Coronary artery (tissue), 2 donors: Measurements from ENCODE around the gene MYH14.

Source experiments
- DNase-seq: peaks from one replicate; pipeline ENCODE4 v3.0.0-alpha.2; 2017; ENCODE audit warnings: low spot score
- H3K27ac ChIP-seq, 2 donors: fragments of 200-600 bp; sonication (generic); one replicate each; pipeline ENCODE4 v1.5.1; 2016 to 2019
- H3K4me3 ChIP-seq: fragments of 200-600 bp; sonication (generic); 2 replicates; pipeline ENCODE4 v1.5.1; 2016; ENCODE audit warnings: mild to moderate bottlenecking, moderate library complexity
- TF ChIP-seq, protein P1 (sequence below): fragments of 200-600 bp; sonication (generic); IDR thresholded peaks from one replicate; pipeline ENCODE4 v1.5.1; 2019; ENCODE audit warnings: antibody characterized with exemption

Gene MYH14

DNA sequence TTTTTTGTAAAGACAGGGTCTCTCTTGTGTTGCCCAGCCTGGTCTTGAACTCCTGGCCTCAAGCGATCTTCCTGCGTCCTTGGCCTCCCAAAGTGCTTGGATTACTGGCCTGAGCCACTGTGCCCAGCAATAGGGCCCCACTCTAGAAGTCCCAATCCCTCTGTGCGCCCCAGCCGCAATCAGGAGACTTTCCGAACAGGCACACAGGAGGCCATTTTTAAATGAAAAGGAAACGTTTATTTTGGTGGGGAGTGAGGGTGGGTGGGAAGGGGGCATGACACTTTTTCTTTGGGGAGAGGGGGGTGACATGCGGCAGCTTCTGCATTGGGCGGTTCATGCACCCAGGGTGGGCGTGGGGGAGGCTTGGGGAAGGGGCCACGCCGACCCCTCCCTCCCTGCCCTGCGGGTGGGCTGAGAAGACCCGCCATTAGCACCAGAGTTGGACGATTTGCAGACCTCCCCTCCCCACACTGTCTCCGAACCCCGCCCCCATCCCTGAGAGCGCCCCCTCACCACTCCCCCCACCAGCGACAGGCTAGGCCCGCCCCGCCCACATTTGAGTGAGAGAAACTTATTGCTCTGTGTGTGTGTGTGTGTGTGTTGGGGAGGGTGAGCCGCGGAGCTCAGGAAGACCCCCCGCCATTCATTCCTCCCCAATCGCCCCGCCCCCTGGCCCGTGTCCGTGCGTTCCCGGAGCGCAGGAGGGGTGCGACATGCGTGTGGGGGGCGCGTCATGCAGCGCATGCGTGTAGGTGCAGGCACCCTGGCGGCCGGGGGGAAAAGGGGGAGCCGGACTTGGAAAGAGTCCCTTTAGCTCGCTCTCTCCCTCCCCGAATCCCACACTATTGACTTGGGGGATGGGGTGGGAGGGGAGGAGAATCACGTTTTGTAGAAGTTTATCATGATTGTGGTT lies 108.6 kb downstream of the MYH14 start:
- no peak for DNase-seq

DNA sequence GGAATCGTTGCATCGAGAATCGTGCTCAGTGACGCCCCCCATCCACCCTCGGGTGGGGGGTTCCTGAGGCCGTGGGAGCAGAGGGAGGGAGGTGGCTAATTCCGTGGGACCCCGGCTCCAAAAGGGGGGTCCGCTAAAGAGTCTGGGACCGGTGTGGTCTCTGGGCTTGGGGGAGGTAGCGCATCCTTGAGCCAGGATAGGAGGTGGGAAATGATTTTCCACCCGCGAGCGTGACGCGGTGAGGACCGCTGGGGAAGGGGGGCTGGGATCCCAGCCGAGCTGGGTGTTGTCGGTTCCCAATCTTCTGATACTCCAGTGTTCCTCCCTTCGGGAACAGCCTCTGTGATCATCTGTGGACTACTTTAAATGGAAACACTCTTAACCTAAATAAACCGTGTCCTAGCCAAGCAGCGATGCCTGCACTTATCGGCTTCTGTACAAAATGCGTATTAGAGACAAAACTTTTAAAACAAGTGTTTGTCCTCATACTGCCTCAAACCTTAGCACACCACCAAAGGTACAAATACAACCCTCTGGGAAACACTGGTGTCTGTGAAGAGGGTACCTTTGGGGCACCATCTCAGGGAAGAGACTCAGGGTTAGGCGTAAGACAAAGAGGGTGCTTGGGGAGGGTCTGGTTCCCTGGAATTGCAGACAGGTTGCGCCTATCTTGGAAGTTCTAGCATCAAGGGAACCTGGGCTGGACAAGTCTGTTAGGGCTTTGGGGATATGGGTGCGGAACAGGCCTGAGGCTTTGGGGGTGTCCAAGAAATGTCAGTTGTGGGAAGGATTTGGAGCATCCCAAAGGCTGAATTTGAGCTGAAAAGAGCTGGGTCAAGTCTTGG lies 109.8 kb downstream of the MYH14 start:
- TF ChIP-seq, protein P1, sequence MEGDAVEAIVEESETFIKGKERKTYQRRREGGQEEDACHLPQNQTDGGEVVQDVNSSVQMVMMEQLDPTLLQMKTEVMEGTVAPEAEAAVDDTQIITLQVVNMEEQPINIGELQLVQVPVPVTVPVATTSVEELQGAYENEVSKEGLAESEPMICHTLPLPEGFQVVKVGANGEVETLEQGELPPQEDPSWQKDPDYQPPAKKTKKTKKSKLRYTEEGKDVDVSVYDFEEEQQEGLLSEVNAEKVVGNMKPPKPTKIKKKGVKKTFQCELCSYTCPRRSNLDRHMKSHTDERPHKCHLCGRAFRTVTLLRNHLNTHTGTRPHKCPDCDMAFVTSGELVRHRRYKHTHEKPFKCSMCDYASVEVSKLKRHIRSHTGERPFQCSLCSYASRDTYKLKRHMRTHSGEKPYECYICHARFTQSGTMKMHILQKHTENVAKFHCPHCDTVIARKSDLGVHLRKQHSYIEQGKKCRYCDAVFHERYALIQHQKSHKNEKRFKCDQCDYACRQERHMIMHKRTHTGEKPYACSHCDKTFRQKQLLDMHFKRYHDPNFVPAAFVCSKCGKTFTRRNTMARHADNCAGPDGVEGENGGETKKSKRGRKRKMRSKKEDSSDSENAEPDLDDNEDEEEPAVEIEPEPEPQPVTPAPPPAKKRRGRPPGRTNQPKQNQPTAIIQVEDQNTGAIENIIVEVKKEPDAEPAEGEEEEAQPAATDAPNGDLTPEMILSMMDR = no peak
- H3K4me3 ChIP-seq = no peak overlapping the region
- H3K27ac ChIP-seq = no peak overlapping the region
- DNase-seq = no peak

More for the DNA sequence above, 108.6 kb downstream of the MYH14 start:
- TF ChIP-seq, protein P1 = no peak
- Histone ChIP-seq H3K27ac (no peak overlapping the region), H3K4me3 (no peak overlapping the region)

DNA sequence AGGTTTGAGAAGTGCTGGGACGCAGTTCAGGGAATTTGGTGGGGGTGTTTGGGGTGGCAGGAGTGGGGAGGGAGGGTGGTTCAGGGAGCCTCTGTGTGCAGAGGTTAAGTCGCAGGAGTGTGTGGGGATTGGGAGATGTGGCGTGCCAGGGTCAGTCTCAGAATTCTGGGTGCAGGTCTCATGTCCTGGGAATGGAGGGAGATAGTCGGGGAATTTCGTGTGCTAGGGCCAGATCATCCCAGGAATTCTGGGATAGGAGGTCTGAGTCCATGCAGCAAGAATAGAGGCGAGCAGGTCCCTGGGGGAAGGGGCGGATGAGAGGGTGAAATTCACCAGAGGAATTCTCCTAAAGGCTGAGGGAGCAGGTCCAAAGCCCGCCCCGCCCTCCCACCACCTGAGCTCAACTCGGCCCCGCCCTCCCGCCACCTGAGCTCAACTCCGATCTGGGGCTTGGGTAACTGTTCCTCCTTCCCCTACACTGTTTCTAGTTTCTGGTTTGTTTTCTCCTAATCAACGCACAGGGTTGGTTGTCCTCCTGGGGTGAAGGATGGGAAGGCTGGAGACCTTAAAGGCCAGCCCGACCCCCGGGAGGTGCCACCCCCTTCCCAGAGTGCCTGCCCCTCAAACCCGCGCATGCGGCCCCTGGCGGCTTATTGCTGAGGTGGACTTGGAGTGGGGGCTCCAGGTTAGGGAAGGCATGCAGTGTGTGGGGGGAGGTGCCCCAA lies 110.6 kb downstream of the MYH14 start:
- TF ChIP-seq, protein P1 = no peak
- Histone ChIP-seq H3K27ac (no peak overlapping the region), H3K4me3 (no peak overlapping the region)
- DNase-seq = no peak

DNA sequence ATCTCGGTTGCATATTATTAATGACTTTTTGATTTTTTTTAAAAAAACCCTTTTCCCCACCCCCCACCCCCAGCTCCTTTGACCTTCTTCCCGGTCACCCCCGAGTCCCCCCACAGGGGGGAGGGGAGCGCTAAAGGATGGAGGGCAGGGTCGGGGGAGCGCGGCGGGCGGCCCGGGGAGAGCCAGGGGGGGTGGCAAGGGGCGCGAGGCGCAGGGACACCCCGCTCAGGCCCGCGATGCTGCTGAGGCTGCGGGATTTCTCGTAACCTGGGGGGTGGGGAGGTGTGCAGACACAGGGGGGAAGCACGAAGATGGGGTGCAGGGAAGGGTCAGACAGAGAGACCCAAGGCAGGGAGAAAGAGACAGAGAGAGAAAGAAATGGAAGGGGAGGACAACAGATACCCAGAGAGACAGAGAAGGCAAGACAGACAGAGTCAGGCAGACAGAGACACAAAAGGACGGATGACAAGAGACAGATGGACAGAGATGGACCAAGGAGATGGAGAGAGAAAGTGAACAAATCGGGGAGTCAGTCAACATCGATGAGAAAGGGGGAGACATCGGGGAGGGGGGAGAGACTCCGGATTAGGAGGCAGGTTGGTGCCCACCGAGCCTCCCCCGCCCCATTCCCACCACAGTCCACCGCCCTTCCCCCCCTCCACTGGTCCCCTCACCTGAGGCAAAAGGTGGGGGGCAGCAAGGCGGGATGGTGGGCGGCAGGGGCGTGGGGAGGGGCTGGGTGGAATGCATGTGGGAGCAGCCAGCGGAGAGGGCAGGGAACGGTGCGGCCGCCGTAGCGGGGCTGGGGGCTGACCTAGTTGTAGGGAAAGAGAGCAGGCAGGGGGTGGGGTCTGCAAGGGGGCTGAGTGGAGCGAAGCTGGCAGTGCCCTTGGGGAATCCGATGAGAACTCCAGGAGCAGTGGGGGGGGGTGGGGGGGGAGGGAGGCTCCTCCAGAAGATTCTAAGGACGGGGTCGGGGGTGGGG lies 111.6 kb downstream of the MYH14 start:
- no peak for DNase-seq
- no peak overlapping the region for H3K27ac ChIP-seq
- TF ChIP-seq, protein P1 = no peak
- no peak overlapping the region for H3K4me3 ChIP-seq

DNA sequence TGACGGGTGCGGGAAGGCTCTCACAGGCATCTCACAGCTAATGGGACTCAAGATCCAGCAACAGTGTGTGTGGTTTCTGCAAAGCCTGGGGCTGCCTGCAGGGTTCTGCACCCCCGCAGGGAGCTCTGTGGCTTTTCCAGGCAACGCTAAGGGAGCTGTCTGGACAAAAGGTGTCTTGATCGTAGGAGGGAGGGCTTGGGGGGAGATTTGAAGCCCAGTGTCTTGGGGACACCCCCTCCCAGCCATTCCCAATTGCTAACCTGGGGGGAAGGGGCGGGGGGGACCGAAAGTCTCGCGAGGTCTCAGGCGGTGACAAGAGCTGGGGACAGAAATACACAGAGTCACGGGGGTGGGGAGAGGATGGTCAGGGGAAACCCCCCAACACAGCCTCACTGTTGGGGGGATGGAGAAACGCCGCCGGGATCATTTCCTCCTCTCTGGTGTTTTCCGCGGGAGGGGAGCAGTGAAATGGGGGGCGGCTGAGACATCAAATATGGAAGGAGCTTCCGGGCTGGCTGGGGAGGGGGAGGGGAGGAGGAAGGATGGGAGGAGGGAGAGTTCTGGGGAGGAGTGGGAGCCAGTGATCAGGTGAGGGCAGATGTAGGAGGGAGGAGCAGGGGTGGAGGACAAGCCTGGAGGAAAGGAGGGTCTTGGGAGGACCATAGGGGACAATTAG lies 112.5 kb downstream of the MYH14 start:
- no peak overlapping the region for H3K4me3 ChIP-seq
- no peak for DNase-seq
- TF ChIP-seq, protein P1 = no peak
- no peak overlapping the region for H3K27ac ChIP-seq
